ENCODE results near the gene ANGPTL4. TPM values are rescaled to one million over a fixed set of nuclear protein-coding genes. Genes with fewer than 3 reads are reported as not detected.
"Not testable (repeated sequence)": the region's sequence is repeated elsewhere in the genome, so short reads cannot be mapped to it uniquely, and the experiment has no call there.

Gene ANGPTL4
- total RNA-seq, 2 donors from 2014 or later: 0.89 to 5.0 TPM

- ATAC-seq (replicated peaks in 1 of 2): no peak
- no peak overlapping the region for H3K27ac Mint-ChIP-seq
- no peak for DNase-seq
- peaks cover 1 to 2% of the 10 kb centered on the region in 2 donors for H3K36me3 Mint-ChIP-seq (ENCODE audit: insufficient read depth in 2 of 2)
- no peaks in the 10 kb centered on the region for H3K27me3 Mint-ChIP-seq (ENCODE audit: low read depth)
- no peaks in the 10 kb centered on the region for H3K9me3 Mint-ChIP-seq
- no peaks in the 10 kb centered on the region for H3K4me1 Mint-ChIP-seq (ENCODE audit: low read depth)
- no peak overlapping the region for H3K4me3 Mint-ChIP-seq
Observed at GRCh38 chr19:8404391-8405151, 40.6 kb downstream of the ANGPTL4 start.

- H3K27me3 Mint-ChIP-seq (ENCODE audit: low read depth); H3K27ac Mint-ChIP-seq; DNase-seq; H3K4me3 Mint-ChIP-seq; H3K36me3 Mint-ChIP-seq (ENCODE audit: insufficient read depth in 2 of 2); H3K4me1 Mint-ChIP-seq (ENCODE audit: low read depth); ATAC-seq (replicated peaks in 1 of 2); H3K9me3 Mint-ChIP-seq: not testable (repeated sequence)
Observed at GRCh38 chr19:8410718-8411117, 46.8 kb downstream of the ANGPTL4 start.

GRCh38 chr19:8412783-8413628 is 49.1 kb downstream of the ANGPTL4 start, which contains the start of gene MARCHF2:
MARCHF2 (plus strand) TSS chr19:8413305; CDS start chr19:8421841, 8,536 bp downstream.
- Mint-ChIP-seq H3K27ac (no peak within 1 kb of the TSS), H3K36me3 (ENCODE audit: insufficient read depth in 2 of 2) (no peaks in the 10 kb centered on the region), H3K4me3 (peak within 1 kb of the TSS; percentile 62 to 76), H3K4me1 (ENCODE audit: low read depth) (peaks cover 7% of the 10 kb centered on the region), H3K9me3 (no peaks in the 10 kb centered on the region), H3K27me3 (ENCODE audit: low read depth) (no peaks in the 10 kb centered on the region)
- ATAC-seq (replicated peaks in 1 of 2) (peak; percentile 100), DNase-seq (peak; percentile 97)

- DNase-seq: no peak
- H3K4me1 Mint-ChIP-seq (ENCODE audit: low read depth): peaks cover 7% of the 10 kb centered on the region
- H3K27ac Mint-ChIP-seq: no peak overlapping the region
- no peaks in the 10 kb centered on the region for H3K36me3 Mint-ChIP-seq (ENCODE audit: insufficient read depth in 2 of 2)
- peak overlapping the region; percentile 60 to 76 for H3K4me3 Mint-ChIP-seq
- H3K9me3 Mint-ChIP-seq: no peaks in the 10 kb centered on the region
- no peak for ATAC-seq (replicated peaks in 1 of 2)
- no peaks in the 10 kb centered on the region for H3K27me3 Mint-ChIP-seq (ENCODE audit: low read depth)
Observed at GRCh38 chr19:8413629-8413995, 49.7 kb downstream of the ANGPTL4 start.

GRCh38 chr19:8416796-8417195 is 52.8 kb downstream of the ANGPTL4 start:
- Mint-ChIP-seq H3K27ac (no peak overlapping the region), H3K36me3 (ENCODE audit: insufficient read depth in 2 of 2) (no peaks in the 10 kb centered on the region), H3K4me1 (ENCODE audit: low read depth) (peaks cover 7% of the 10 kb centered on the region), H3K27me3 (ENCODE audit: low read depth) (no peaks in the 10 kb centered on the region), H3K4me3 (no peak overlapping the region), H3K9me3 (no peaks in the 10 kb centered on the region)
- no peak for ATAC-seq (replicated peaks in 1 of 2)
- DNase-seq: no peak

- DNase-seq (no peak), ATAC-seq (replicated peaks in 1 of 2) (no peak)
- H3K9me3 Mint-ChIP-seq: no peaks in the 10 kb centered on the region
- no peak overlapping the region for H3K4me3 Mint-ChIP-seq
- no peaks in the 10 kb centered on the region for H3K4me1 Mint-ChIP-seq (ENCODE audit: low read depth)
- no peak overlapping the region for H3K27ac Mint-ChIP-seq
- no peaks in the 10 kb centered on the region for H3K27me3 Mint-ChIP-seq (ENCODE audit: low read depth)
- no peaks in the 10 kb centered on the region for H3K36me3 Mint-ChIP-seq (ENCODE audit: insufficient read depth in 2 of 2)
Observed at GRCh38 chr19:8421484-8422461, 57.8 kb downstream of the ANGPTL4 start.

- H3K4me1 Mint-ChIP-seq (ENCODE audit: low read depth): no peaks in the 10 kb centered on the region
- ATAC-seq (replicated peaks in 1 of 2): no peak
- H3K27me3 Mint-ChIP-seq (ENCODE audit: low read depth): no peaks in the 10 kb centered on the region
- no peak for DNase-seq
- H3K36me3 Mint-ChIP-seq (ENCODE audit: insufficient read depth in 2 of 2): no peaks in the 10 kb centered on the region
- H3K27ac Mint-ChIP-seq: no peak overlapping the region
- H3K4me3 Mint-ChIP-seq: no peak overlapping the region
- no peaks in the 10 kb centered on the region for H3K9me3 Mint-ChIP-seq
Observed at GRCh38 chr19:8423817-8424223, 59.9 kb downstream of the ANGPTL4 start.

Other genes with a start within 250 kb of the ANGPTL4 start
- gene FBN3, start 214.6 kb upstream of the ANGPTL4 start, total RNA-seq: not detected
- 10 to 100 TPM; 23.2 to 29.5 TPM for gene CERS4, start 154.8 kb upstream of the ANGPTL4 start, total RNA-seq
- 10 to 100 TPM; 32.0 to 38.9 TPM for gene CD320, start 55.8 kb upstream of the ANGPTL4 start, total RNA-seq
- gene NDUFA7, start 42.8 kb upstream of the ANGPTL4 start, total RNA-seq: 10 to 100 TPM; 59.4 to 62.5 TPM
- gene RPS28, start 42.7 kb upstream of the ANGPTL4 start, total RNA-seq: 1,000 to 10,000 TPM; 2,463 to 2,605 TPM
- gene KANK3, start 20.9 kb upstream of the ANGPTL4 start, total RNA-seq: 1 to 10 TPM in 1 of 2 donors, under 1 TPM in 1; 0.99 to 1.6 TPM
- 10 to 100 TPM; 68.8 to 69.2 TPM for gene RAB11B, start 26.2 kb downstream of the ANGPTL4 start, total RNA-seq
- gene MARCHF2, start 49.1 kb downstream of the ANGPTL4 start, total RNA-seq: 10 to 100 TPM; 12.1 to 13.0 TPM
- gene HNRNPM, start 80.8 kb downstream of the ANGPTL4 start, total RNA-seq: 100 to 1,000 TPM; 168 to 183 TPM
- 1 to 10 TPM; 1.3 to 1.9 TPM for gene PRAM1, start 138.5 kb downstream of the ANGPTL4 start, total RNA-seq
- 10 to 100 TPM; 25.7 to 29.9 TPM for gene ZNF414, start 150.0 kb downstream of the ANGPTL4 start, total RNA-seq
- gene MYO1F, start 213.3 kb downstream of the ANGPTL4 start, total RNA-seq: 10 to 100 TPM; 23.3 to 54.1 TPM
- gene ADAMTS10, start 246.6 kb downstream of the ANGPTL4 start, total RNA-seq: 1 to 10 TPM; 7.3 to 9.6 TPM

Data from activated T-cell treated with anti-CD3 and anti-CD28 coated beads, Interleukin-2, amount 50 U/mL, for 72 hours (primary cell).